GM21576 (cell line): ENCODE measurements around the gene FNBP1.

Experiments
- ATAC-seq: cut with Tn5 transposase; IDR thresholded peaks from one replicate; pipeline ENCODE4 v1.9.1; 2021; ENCODE audit warnings: mild to moderate bottlenecking, moderate library complexity; ENCODE audit not compliant: unreplicated experiment

Gene FNBP1

DNA sequence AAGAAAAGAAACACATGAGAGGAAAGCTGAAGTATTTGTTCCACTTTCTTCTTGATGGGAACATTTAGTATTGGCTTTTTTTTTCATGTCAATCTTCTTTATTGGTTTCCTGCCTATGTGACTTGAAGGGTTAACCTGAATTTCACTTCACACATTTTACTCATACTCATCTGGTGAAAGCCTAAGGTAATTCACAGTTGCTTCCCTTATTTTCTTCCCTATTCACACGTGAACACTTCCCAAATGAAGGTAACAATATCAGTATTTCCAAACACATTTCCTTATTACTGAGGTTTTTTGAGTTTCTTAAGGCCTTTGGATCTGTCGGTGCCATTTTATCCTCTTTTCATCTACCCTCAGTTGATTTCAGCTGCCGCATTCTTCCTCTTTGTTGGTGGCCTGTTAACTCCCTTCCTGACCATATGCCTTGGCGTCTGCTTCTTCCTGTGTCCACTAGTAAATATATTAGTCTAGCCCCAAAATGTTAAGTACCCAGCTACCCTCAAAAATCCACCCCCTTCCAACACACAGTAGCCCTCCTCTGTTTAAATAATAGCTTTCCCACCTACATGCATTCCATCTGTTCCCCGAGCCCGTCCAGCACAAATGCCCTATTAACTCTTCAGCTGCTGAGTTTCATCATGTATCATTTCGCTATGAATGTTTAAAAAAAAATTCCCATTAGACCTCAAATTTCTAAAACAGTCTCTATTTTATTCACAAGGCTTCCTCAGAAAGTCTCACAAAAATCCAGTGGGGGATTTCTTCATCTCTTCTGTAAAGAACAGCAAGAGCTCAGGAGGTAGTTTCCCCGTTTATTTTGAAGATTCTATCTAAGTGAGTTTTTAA is 110.5 kb downstream of the FNBP1 start:
- ATAC-seq: no peak

- no peak for ATAC-seq
Measured at GRCh38 chr9:129930743-129931142, 112.2 kb downstream of the FNBP1 start.

DNA sequence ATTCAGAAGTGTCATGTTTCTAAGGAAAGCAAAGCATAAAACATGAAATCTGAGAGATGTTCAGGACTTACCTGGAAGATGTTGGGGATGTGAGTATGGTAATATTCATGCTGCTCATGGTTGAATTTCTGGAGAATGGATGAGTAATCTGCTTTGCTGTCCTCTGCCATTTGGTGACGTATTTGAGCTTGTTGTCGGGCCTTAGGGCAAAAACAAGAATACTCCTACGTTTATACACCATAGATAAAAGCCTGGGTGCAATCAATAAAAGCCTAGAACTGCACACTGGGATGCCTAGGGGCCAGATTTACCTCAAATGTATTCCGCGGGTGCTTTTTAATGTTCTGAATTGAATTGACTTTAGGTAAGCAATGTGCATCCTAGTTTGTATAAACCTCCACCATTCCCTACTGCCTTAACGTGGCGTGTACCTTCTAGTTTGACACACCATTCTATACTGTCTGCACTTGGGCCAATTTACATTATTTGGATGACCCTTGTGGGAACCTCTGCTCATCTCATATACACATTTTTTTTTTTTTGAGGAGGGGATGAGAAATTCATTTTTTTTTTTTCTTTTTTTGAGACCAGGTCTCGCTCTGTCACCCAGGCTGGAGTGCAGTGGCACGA is 113.4 kb downstream of the FNBP1 start:
- no peak for ATAC-seq

- no peak for ATAC-seq
Measured at GRCh38 chr9:129923589-129923988, 119.4 kb downstream of the FNBP1 start.

- ATAC-seq: no peak
Measured at GRCh38 chr9:129921905-129922304, 121.1 kb downstream of the FNBP1 start.

GRCh38 chr9:129919841-129920240 is 123.1 kb downstream of the FNBP1 start:
- no peak for ATAC-seq

- no peak for ATAC-seq
Measured at GRCh38 chr9:129919277-129919676, 123.7 kb downstream of the FNBP1 start.

DNA sequence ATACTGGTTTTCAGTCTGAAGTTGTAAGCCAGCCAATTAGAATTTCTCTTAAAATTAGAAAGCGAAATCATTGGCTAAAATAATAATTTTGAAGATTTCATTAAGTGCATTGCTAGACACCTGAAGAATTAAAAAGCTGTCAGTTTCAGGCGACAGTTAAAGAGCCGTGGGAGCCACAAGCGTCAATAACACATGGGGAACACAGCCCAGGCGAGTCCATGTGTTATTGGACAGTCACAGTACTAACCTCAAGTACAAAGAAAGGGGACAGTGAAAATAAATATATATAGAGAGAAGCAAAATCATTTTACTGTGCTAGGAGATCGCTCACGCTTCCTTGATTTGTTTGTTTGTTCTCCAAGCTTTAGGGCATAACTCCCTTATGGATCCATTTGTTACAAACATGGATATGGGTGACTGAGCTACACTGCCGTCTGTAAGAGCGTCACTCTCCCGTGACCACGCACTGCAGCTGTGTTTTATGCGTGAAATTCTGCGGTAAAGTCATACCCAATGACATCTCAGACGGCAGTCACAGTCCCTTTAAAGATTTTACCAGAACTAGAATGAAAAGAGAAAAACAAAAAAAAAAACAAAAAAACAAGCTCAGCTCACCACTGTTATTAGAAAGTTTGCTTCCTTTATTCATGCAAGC is 124.6 kb downstream of the FNBP1 start:
- ATAC-seq: no peak

- no peak for ATAC-seq
Measured at GRCh38 chr9:129916707-129917106, 126.3 kb downstream of the FNBP1 start.

DNA sequence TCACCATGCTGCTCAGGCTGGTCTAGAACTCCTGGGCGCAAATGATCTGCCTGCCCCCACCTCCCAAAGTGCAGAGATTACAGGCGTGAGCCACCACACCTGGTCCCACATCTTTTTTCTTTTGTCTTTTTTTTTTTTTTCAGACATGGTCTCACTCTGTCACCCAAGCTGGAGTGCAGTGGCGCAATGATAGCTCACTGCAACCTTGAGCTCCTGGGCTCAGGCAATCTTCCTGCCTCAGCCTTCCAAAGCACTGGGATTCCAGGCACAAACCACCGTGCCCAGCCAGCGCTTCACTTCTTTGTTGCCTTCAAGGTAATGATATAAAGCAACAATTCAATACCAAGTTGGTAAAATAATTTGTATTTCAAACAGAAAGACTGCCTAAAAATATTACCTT is 128.9 kb downstream of the FNBP1 start:
- no peak for ATAC-seq

DNA sequence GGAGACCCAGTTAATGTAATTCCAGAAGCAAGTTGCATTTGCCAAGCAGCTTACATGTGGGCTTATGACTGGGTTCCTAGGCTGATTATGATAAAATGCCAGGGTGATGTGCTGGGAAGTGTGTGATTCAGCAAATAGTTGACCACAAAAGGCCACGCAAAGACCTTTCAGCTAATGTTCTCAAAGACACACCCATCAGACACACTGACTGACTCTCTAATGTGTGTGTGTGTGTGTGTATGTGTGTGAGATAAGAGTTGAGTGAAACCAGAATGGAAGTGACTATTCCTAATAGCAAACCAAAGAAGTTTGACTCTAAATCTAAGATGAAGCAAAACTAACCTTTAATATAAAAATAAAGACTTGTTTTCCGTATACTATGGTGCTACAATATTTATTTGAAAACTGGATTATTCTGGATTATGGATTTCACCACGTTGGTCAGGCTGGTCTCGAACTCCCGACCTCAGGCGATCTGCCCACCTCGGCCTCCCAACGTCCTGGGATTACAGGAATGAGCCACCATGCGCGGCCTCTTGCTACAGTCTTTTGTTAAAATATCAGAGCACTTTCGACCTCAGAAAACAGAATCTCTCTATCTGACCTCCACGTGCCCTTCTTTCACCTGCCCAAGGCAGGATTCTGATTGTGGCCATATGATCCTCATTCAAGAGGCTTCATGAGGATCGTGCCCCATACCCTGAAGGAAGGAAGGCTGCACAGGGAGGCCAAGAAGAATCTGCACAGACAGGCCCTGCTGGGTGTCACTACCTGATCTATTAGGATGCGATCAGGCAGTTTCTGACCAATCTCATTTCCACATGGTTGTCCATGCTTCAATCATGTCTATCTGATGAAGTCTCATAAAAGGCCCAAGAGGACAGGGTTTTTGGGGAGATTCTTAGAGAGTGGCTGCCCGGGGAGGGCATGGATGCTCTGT is 132.1 kb downstream of the FNBP1 start:
- no peak for ATAC-seq

DNA sequence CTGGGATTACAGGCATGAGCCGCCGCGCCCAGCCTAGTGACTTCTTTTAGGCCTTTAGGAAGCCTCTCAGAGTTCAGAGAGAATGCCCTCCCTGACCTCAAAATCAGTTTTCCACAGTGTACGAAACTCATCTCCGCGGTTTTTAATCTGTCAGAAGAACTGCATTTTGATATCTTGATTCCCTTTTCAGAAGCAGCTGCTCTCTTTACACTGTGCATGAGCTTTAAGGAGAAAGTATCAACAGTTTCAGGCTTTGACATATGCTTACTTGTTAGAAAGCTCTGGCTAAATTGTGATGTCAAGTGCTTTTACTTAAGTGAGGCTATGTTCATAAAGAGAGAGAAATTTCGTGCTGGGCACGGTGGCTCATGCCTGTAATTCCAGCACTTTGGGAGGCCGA is 133.1 kb downstream of the FNBP1 start:
- no peak for ATAC-seq

DNA sequence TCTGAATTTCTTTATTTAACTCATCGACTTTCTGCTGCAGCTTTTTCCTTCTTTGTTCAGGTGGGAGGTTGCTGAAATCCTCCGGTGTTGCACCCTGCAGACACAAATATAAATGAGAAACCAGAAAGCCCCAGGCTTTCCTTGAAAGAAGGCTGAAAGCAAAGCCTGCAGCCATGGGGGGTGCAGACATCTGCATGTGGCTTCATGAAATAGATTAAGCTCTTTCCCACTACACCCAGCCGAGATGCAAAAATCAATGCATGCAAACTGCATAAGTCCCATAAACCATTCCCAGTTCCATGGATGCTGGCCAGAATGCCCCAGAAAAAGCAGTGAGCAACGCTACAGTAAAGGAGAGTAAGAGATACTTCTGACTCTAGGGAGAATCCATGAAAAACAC is 134.1 kb downstream of the FNBP1 start:
- ATAC-seq: no peak

DNA sequence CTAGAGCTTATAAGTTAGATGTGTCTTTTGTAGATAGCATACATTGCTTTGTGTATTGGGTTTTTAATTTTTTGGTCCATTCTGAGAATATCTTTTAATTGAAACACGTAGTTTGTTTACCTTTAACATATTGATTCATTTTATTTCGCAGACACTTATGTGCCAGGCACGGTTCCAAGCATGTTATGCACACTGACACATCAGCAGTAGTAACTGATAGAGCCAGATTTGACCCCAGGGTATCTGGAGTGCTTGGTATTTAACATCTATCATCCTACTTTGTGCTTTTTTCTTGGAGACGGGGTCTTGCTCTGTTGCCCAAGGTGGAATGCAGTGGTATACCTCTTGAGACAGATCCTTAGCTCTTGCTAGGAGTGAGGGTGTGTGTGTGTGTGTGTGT is 135.8 kb downstream of the FNBP1 start:
- no peak for ATAC-seq

- ATAC-seq: no peak
Measured at GRCh38 chr9:129906298-129906697, 136.7 kb downstream of the FNBP1 start.

GRCh38 chr9:129904734-129905133 is 138.3 kb downstream of the FNBP1 start:
- no peak for ATAC-seq

DNA sequence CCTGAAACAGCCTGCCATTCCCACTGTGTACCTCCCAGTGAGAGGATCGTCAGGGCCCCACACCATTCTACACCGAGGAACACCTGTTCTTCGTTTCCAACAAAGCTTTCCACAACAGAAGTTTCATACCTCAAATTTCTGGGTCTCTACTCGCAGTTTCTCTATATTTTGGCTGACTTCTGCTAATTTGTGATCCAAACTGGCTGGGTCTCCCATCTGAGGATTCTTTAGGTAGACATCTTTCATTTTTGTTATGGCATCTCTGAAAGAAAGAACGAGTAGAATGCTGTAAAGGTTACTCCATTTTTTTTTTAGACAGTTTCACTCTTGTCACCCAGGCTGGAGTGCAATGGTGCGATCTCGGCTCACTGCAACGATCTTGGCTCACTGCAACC is 140.3 kb downstream of the FNBP1 start:
- no peak for ATAC-seq

DNA sequence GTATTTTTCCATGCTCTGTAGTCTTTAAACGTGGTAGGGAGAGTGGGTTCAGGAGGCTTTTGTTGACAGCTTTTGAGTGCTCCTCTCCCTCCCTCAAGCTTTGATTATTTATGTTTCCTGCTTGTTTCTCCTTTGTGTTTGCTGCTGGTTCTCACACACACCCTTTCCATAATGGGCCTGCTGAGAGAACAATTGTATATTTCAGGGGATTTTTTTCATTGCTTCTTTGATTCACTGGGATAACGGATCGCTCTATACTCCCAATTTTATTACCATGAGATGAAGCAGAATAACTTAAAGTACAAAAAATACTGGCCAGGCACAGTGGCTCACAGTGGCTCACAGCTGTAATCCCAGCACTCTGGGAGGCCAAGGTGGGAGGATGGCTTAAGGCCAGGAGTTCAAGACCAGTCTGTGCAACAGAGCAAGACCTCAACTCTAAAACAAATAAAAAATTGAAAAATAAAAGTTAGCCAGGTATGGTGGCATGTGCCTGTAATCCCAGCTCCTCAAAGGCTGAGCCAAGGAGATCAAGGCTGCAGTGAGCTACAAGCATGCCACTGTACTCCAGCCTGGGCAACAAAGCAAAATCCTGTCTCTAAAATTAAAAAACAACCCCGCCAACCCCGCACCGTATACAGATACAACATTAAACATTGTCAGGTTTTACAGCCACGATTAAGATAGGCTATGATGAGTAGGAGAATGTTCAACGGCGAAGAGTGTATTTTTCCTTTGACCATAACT is 140.8 kb downstream of the FNBP1 start:
- ATAC-seq: no peak

- peak; percentile 75 for ATAC-seq
Measured at GRCh38 chr9:129900263-129901027, 142.5 kb downstream of the FNBP1 start.
